ENCODE measurements around the gene RAB11FIP4. TPM values are rescaled to one million over a fixed set of nuclear protein-coding genes. Genes with fewer than 3 reads are reported as not detected.

Gene RAB11FIP4
- total and polyA plus RNA-seq, 8 donors, result 6.5 to 42.7 (median 24.5) TPM

- intact Hi-C loops (cut with DNase I), result no loop called here
- 39 to 41% methylated on average over 9 of the region's 9 CpGs for WGBS, 2 donors
- no peaks in the 10 kb centered on the region for H3K9me3 ChIP-seq
- no peak for TF ChIP-seq CTCF (IDR thresholded peaks at IDR 0.05)
- H3K27me3 ChIP-seq, result no peaks in the 10 kb centered on the region
- FAIRE-seq (no peak), ATAC-seq (peak; percentile 21 to 47 (median 40)), DNase-seq (peak; percentile 73 to 90 (median 80))
- H3K4me1 ChIP-seq, result peaks cover 19 to 32% (median 26%) of the 10 kb centered on the region in 3 donors
- peak overlapping the region in 1 of 4 donors; percentile 92 for H3K4me3 ChIP-seq
- peak overlapping the region; percentile 72 to 96 (median 92) for H3K27ac ChIP-seq
- no peaks in the 10 kb centered on the region for H3K36me3 ChIP-seq
Measured at GRCh38 chr17:31486351-31487062, 95.0 kb downstream of the RAB11FIP4 start.

GRCh38 chr17:31487063-31487647 is 95.7 kb downstream of the RAB11FIP4 start:
- no peaks in the 10 kb centered on the region for H3K36me3 ChIP-seq
- peaks cover 23 to 38% (median 33%) of the 10 kb centered on the region in 3 donors for H3K4me1 ChIP-seq
- WGBS, 2 donors, result 6 to 8% methylated on average over 17 of the region's 17 CpGs
- no peaks in the 10 kb centered on the region for H3K9me3 ChIP-seq
- FAIRE-seq (no peak), DNase-seq (peak in 1 of 6 donors; percentile 33), ATAC-seq (no peak)
- no peaks in the 10 kb centered on the region for H3K27me3 ChIP-seq
- no peak for TF ChIP-seq CTCF (IDR thresholded peaks at IDR 0.05)
- H3K4me3 ChIP-seq, result peak overlapping the region in 2 of 4 donors; percentile 85 to 92
- H3K27ac ChIP-seq, result peak overlapping the region; percentile 72 to 96 (median 92)
- intact Hi-C loops (cut with DNase I), result no loop called here

GRCh38 chr17:31487648-31488263 is 96.3 kb downstream of the RAB11FIP4 start:
- peak; percentile 93 to 99 (median 98) for DNase-seq
- intact Hi-C loops (cut with DNase I), result no loop called here
- no peaks in the 10 kb centered on the region for H3K9me3 ChIP-seq
- peak overlapping the region; percentile 63 to 92 (median 76) for H3K4me3 ChIP-seq
- H3K27ac ChIP-seq, result peak overlapping the region; percentile 90 to 97 (median 96)
- no peaks in the 10 kb centered on the region for H3K27me3 ChIP-seq
- FAIRE-seq, result no peak
- TF ChIP-seq CTCF (IDR thresholded peaks at IDR 0.05), result no peak
- 0% methylated on average over 49 to 83 of the region's 83 CpGs for WGBS, 2 donors
- ATAC-seq, result peak; percentile 79 to 90 (median 85)
- peaks cover 29 to 44% (median 39%) of the 10 kb centered on the region in 3 donors for H3K4me1 ChIP-seq
- no peaks in the 10 kb centered on the region for H3K36me3 ChIP-seq

GRCh38 chr17:31488264-31488981 is 96.9 kb downstream of the RAB11FIP4 start:
- Histone ChIP-seq H3K9me3 (no peaks in the 10 kb centered on the region), H3K27ac (peak overlapping the region; percentile 90 to 97 (median 96)), H3K4me1 (peaks cover 36 to 47% (median 46%) of the 10 kb centered on the region in 3 donors), H3K4me3 (peak overlapping the region; percentile 63 to 92 (median 76)), H3K27me3 (no peaks in the 10 kb centered on the region), H3K36me3 (no peaks in the 10 kb centered on the region)
- 1 to 2% methylated on average over 56 to 62 of the region's 62 CpGs for WGBS, 2 donors
- DNase-seq, result peak; percentile 63 to 87 (median 74)
- no peak for TF ChIP-seq CTCF (IDR thresholded peaks at IDR 0.05)
- peak; percentile 9 to 19 (median 11) for ATAC-seq
- FAIRE-seq, result no peak
- intact Hi-C loops (cut with DNase I), result no loop called here

All from pancreas (tissue), 10 donors.